MM.1S (cell line): ENCODE data around the gene SNX9.
"Not testable (repeated sequence)": the region's sequence is repeated elsewhere in the genome, so short reads cannot be mapped to it uniquely, and the experiment has no call there.

Experiments used
- DNase-seq: peaks from one replicate; pipeline ENCODE4 v3.0.0-alpha.2; 2015
- H2AFZ ChIP-seq: fragments of 300-600 bp; sonication (generic); 2 replicates; pipeline ENCODE4 v1.6.0; 2016; ENCODE audit warnings: antibody characterized with exemption, low read length
- H3F3A ChIP-seq: fragments of 300-600 bp; sonication (generic); 2 replicates; pipeline ENCODE4 v1.6.1; 2016; ENCODE audit warnings: mild to moderate bottlenecking, antibody characterized with exemption, low read length, moderate library complexity, mixed read lengths; ENCODE audit not compliant: insufficient read depth
- H3K27ac ChIP-seq: fragments of 300-600 bp; sonication (generic); 2 replicates; pipeline ENCODE4 v1.5.1; 2016; ENCODE audit warnings: mild to moderate bottlenecking, low read length
- H3K27me3 ChIP-seq: fragments of 300-600 bp; sonication (generic); replicated peaks from 2 replicates; pipeline ENCODE4 v1.6.0; 2016; ENCODE audit warnings: low read length; ENCODE audit not compliant: insufficient read depth
- H3K36me3 ChIP-seq: fragments of 300-600 bp; sonication (generic); replicated peaks from 2 replicates; pipeline ENCODE4 v1.6.1; 2016; ENCODE audit warnings: mild to moderate bottlenecking, low read length, mixed read lengths; ENCODE audit not compliant: insufficient read depth
- H3K4me1 ChIP-seq: fragments of 300-600 bp; sonication (generic); 2 replicates; pipeline ENCODE4 v1.6.1; 2016; ENCODE audit warnings: low read length, mixed read lengths
- H3K4me2 ChIP-seq: fragments of 300-600 bp; sonication (generic); 2 replicates; pipeline ENCODE4 v1.6.0; 2016; ENCODE audit warnings: low read depth, low read length
- H3K4me3 ChIP-seq: fragments of 300-600 bp; sonication (generic); 2 replicates; pipeline ENCODE4 v1.5.1; 2016; ENCODE audit warnings: low read length, mixed read lengths
- H3K79me2 ChIP-seq: fragments of 300-600 bp; sonication (generic); 2 replicates; pipeline ENCODE4 v1.6.1; 2016; ENCODE audit warnings: mixed run types, low read length, mixed read lengths
- H3K9ac ChIP-seq: fragments of 300-600 bp; sonication (generic); 2 replicates; pipeline ENCODE4 v1.6.1; 2016; ENCODE audit warnings: low read length, mixed read lengths
- H3K9me2 ChIP-seq: fragments of 300-600 bp; sonication (generic); replicated peaks from 2 replicates; pipeline ENCODE4 v1.6.1; 2016; ENCODE audit warnings: mild to moderate bottlenecking, low read length, mixed read lengths; ENCODE audit not compliant: insufficient read depth
- H3K9me3 ChIP-seq: fragments of 300-600 bp; sonication (generic); replicated peaks from 2 replicates; pipeline ENCODE4 v1.6.1; 2016; ENCODE audit warnings: mild to moderate bottlenecking, low read length, mixed read lengths; ENCODE audit not compliant: insufficient read depth
- H4K20me1 ChIP-seq: fragments of 300-600 bp; sonication (generic); 2 replicates; pipeline ENCODE4 v1.6.1; 2016; ENCODE audit warnings: mild to moderate bottlenecking, low read length, moderate library complexity, mixed read lengths; ENCODE audit not compliant: insufficient read depth
- EZH2 ChIP-seq: fragments of 300-600 bp; sonication (generic); optimal IDR thresholded peaks from 2 replicates; pipeline ENCODE3; 2017; ENCODE audit warnings: low read depth, mild to moderate bottlenecking, antibody characterized with exemption, low read length, mixed read lengths
- EZH2phosphoT487 ChIP-seq: fragments of 300-600 bp; sonication (generic); IDR thresholded peaks from 2 replicates; pipeline ENCODE4 v1.6.1; 2018; ENCODE audit warnings: antibody characterized with exemption, low read length
- TF ChIP-seq, protein P1 (sequence below): fragments of 300-600 bp; sonication (generic); IDR thresholded peaks from 2 replicates; pipeline ENCODE4 v1.5.1; 2016; ENCODE audit warnings: antibody characterized with exemption, low read length, mixed read lengths

SNX9 gene

DNA sequence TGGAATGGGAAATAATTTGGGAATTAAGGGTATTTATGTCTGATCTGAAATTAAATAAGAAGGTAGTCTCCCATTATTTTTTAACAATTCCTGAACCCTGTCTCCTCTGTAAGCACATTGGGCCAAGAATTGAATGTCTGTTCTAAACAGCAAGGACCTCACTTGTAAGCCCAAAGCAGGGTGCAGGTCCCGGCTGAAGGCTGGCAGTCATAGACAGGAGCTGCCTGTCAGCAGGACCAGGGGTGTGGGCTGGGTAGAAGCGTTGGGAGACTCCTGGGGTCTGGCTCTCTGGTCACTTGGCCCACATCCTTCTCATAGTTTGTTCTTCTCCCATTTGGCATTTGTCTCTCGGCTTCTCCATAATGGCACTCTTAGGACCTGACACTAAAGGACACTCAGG, 75.6 kb downstream of the SNX9 start:
- Histone ChIP-seq H3K36me3 (no peaks in the 10 kb centered on the region), H3K9me3 (no peaks in the 10 kb centered on the region), H3K4me3 (no peak overlapping the region), H4K20me1 (no peaks in the 10 kb centered on the region), H3K9me2 (no peaks in the 10 kb centered on the region), H3K4me2 (no peak overlapping the region), H2AFZ (no peak overlapping the region), H3K9ac (no peak overlapping the region), H3K79me2 (no peaks in the 10 kb centered on the region), H3K27me3 (no peaks in the 10 kb centered on the region), H3K4me1 (no peaks in the 10 kb centered on the region), H3F3A (no peaks in the 10 kb centered on the region), H3K27ac (no peak overlapping the region)
- no peak for TF ChIP-seq EZH2
- no peak for TF ChIP-seq EZH2phosphoT487
- TF ChIP-seq, protein P1, sequence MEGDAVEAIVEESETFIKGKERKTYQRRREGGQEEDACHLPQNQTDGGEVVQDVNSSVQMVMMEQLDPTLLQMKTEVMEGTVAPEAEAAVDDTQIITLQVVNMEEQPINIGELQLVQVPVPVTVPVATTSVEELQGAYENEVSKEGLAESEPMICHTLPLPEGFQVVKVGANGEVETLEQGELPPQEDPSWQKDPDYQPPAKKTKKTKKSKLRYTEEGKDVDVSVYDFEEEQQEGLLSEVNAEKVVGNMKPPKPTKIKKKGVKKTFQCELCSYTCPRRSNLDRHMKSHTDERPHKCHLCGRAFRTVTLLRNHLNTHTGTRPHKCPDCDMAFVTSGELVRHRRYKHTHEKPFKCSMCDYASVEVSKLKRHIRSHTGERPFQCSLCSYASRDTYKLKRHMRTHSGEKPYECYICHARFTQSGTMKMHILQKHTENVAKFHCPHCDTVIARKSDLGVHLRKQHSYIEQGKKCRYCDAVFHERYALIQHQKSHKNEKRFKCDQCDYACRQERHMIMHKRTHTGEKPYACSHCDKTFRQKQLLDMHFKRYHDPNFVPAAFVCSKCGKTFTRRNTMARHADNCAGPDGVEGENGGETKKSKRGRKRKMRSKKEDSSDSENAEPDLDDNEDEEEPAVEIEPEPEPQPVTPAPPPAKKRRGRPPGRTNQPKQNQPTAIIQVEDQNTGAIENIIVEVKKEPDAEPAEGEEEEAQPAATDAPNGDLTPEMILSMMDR = no peak
- DNase-seq = no peak

DNA sequence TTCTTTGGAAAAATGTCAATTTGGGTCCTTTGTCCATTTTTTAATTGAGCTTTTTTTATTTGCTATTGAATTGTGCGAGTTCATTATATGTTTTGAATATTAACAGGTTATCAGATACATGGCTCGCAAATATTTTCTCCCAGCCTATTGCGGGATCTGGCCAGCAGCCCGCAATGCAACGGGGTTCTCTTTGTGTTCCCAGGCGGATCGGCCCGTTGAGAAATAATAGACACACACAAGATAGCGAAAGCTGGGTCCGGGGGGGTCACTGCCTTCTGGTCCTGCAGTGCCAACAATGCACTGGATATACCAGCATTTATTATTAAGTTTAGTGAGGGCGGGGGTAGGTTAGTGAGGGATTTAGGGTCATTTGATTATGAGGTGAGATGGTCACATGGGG, 77.2 kb downstream of the SNX9 start:
- not testable (repeated sequence) for H3K9me2 ChIP-seq, H2AFZ ChIP-seq, H3K27ac ChIP-seq, H3K79me2 ChIP-seq, H3K36me3 ChIP-seq, H3K9me3 ChIP-seq, H3K4me3 ChIP-seq, H3K27me3 ChIP-seq, H3K4me1 ChIP-seq, H3K4me2 ChIP-seq, DNase-seq, H3F3A ChIP-seq, H4K20me1 ChIP-seq, H3K9ac ChIP-seq

DNA sequence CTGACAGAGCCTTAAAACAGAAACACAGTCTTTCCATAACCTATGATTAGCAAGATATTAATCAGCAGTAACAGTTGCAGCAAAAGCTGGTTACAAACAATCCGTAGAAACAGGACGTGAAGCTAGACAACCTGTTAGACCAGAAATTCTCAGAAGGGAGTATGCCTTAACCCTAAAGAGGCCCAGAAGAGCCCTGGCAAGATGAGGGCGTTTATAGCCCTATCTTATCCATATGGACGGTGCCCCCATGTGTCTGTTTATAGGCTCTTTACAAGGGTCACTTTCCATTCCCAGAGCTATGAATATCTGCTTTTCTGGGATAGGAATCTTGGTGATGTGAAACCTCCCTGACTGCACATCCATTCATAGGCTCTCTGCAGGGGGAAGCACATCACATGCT, 77.7 kb downstream of the SNX9 start:
- DNase-seq, H2AFZ ChIP-seq, H3K9me3 ChIP-seq, H3F3A ChIP-seq, H3K36me3 ChIP-seq, H3K27me3 ChIP-seq, H3K27ac ChIP-seq, H3K79me2 ChIP-seq, H3K9me2 ChIP-seq, H3K9ac ChIP-seq, H3K4me2 ChIP-seq, H4K20me1 ChIP-seq, H3K4me3 ChIP-seq, H3K4me1 ChIP-seq: not testable (repeated sequence)

DNA sequence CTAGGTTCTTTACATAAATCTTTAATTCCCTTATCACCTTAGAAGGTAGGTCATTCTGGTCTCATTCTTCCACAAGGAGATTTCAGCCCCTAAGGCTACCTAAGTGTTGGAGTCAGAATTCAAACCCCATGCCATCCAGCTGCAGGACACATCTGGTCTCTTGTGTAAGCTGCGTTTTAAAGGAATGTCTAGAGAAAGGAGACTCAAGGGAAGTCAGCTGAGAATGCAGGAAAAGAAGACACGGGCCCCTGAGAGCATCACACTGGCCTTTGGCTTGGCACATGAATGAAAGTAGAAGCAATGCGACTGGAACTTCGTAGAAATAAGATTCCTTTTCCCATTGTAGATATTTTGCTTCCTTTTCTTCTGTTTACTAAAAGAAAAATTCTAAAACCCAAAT, 82.0 kb downstream of the SNX9 start:
- no peaks in the 10 kb centered on the region for H3K4me1 ChIP-seq
- H3K4me3 ChIP-seq = no peak overlapping the region

More for the DNA sequence above, 82.0 kb downstream of the SNX9 start:
- no peaks in the 10 kb centered on the region for H3K9me3 ChIP-seq
- H3K4me2 ChIP-seq = no peak overlapping the region
- no peaks in the 10 kb centered on the region for H3F3A ChIP-seq
- DNase-seq = no peak
- no peak overlapping the region for H2AFZ ChIP-seq
- no peaks in the 10 kb centered on the region for H3K36me3 ChIP-seq
- no peaks in the 10 kb centered on the region for H3K9me2 ChIP-seq
- no peak for TF ChIP-seq EZH2
- TF ChIP-seq, protein P1 = no peak
- TF ChIP-seq EZH2phosphoT487 = no peak
- no peaks in the 10 kb centered on the region for H4K20me1 ChIP-seq
- H3K9ac ChIP-seq = no peak overlapping the region
- H3K27me3 ChIP-seq = no peaks in the 10 kb centered on the region
- no peaks in the 10 kb centered on the region for H3K79me2 ChIP-seq
- no peak overlapping the region for H3K27ac ChIP-seq
